GM18870 (cell line): Measurements from ENCODE around the gene MRPS2.

Experiments used
- ATAC-seq: cut with Tn5 transposase; IDR thresholded peaks from one replicate; pipeline ENCODE4 v1.9.1; 2021; ENCODE audit warnings: moderate library complexity; ENCODE audit not compliant: unreplicated experiment

The MRPS2 gene

DNA sequence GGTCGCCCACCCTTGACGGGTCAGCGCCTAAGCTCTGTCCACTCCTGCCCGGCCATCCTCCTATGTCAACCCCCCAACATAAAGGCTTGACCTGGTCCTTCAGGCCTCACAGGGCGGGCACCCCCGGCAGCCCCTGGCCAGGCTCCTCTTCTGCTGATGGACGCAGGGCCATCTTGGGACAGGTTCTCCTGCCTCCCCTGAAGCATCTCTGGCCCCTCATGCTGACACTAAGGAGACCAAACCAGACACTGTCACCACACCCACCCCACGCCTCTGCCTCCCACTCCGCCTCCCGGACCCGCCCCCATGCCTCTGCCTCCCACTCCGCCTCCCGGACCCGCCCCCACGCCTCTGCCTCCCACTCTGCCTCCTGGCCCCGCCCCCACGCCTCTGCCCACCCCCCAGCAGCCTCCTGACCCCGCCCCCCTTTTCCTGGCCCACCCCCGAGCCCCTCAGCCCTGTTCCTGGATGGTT, 52.3 kb downstream of the MRPS2 start:
- ATAC-seq, result no peak
